ENCODE data around the gene ZNF565.

GRCh38 chr19:36152019-36152351 is 62.5 kb downstream of the ZNF565 start:
- TF ChIP-seq EZH2 (IDR thresholded peaks at IDR 0.05; ENCODE audit: insufficient read depth, poor library complexity, severe bottlenecking) (no peak), EZH2phosphoT487 (IDR thresholded peaks at IDR 0.05; ENCODE audit: insufficient read depth, low read depth) (no peak)

Measured in GM23248 (cell line).